GM19397 (cell line): ENCODE data around the gene KAT5.
"Not testable (repeated sequence)": the region's sequence is repeated elsewhere in the genome, so short reads cannot be mapped to it uniquely, and the experiment has no call there.

Experiments used
- ATAC-seq: cut with Tn5 transposase; IDR thresholded peaks from one replicate; pipeline ENCODE4 v1.9.1; 2021; ENCODE audit warnings: mild to moderate bottlenecking, moderate library complexity; ENCODE audit not compliant: unreplicated experiment

KAT5 gene

GRCh38 chr11:65708451-65708850 is 3.6 kb upstream of the KAT5 start:
- no peak for ATAC-seq

DNA sequence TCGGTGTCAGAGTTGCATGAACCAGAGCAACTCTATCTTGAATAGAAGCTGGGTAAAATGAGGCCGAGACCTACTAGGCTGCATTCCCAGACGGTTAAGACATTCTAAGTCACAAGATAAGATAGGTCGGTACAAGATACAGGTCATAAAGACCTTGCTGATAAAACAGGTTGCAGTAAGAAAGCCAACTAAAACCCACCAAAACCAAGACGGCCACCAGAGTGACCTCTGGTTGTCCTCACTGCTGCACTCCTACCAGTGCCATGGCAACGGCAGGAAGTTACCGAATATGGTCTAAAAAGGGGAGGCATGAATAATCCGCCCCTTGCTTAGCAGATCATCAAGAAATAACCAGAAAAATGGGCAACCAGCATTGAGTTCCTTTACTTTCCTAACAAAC is 2.4 kb upstream of the KAT5 start:
- ATAC-seq = no peak

DNA sequence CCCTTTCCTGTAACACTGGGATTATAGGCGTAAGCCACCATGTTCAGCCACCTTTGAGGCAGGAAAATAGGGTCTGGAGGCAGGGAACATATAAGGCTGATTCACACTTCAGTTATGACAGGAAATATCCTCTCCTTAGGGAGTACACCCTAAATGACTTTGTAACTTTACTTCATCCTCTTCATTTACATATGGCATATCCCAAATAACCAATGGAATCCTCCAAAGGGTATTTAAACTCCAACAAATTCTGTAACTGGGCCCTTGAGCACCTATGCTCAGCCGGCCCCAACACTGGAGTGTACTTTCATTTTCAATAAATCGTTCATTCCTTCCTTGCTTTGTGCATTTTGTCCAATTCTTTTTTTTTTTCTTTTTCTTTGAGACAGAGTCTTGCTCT is 1.6 kb upstream of the KAT5 start:
- ATAC-seq = no peak

DNA sequence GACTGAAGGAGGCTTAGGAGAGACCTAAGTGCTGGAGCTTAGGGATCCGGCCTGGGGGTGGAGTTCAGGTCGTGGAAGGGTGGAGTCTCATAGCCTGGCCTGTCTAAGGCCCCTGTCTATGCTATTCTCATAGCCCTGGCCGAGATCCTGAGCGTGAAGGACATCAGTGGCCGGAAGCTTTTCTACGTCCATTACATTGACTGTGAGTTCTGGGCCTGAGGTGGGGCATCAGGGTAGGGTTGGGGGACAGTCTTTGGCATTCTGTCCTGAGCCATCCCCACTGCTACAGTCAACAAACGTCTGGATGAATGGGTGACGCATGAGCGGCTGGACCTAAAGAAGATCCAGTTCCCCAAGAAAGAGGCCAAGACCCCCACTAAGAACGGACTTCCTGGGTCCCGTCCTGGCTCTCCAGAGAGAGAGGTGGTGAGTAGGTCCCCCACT is 603 bp downstream of the KAT5 start:
- ATAC-seq = peak; percentile 25

- no peak for ATAC-seq
Observed at GRCh38 chr11:65713212-65713969, 1.3 kb downstream of the KAT5 start.

- ATAC-seq = no peak
Observed at GRCh38 chr11:65714433-65714832, 2.4 kb downstream of the KAT5 start.

DNA sequence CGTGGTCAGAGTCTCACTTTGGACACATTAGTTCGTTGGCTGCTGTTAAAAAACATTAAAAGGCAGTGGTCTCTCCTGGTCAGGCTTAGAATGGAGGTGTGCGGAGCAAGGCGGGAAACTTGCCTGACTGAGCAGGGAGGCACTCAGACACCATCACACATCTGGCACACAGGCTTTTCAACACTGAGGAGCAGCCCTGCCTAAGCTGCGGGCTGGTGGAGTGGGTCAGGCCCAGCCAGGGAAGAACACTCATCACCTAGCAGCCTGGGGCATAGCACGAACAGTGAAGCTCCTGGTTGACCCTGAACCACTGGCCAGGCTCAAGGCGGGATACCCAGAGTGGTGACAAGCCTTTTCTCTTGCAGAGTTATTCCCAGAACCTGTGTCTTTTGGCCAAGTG is 4.2 kb downstream of the KAT5 start:
- ATAC-seq = no peak

DNA sequence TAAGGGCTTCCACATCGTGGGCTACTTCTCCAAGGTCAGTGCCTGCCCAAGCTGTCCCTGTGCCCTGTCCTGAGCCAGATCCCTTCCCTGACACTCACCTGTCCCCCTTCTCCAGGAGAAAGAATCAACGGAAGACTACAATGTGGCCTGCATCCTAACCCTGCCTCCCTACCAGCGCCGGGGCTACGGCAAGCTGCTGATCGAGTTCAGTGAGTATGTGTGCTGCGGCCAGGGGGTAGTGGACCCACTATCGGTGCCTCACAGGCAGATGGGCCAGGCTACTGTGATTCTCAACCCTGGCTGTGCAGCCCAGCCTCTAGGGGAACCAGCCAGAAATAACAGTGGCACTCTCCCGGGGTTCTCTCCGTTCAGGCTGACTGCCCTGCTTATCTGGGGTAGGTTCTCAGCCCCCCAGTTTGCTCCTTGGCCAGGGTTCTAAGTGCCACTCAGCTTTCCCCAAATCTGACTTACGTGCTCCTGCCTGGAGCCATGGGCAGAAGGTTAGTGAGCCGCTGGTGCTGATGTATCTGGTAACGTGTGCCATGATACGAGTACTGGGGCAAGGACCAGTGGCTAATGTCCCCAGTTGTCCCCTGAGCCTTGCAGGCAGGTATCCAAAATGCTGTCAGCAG is 4.8 kb downstream of the KAT5 start:
- ATAC-seq = no peak

GRCh38 chr11:65717906-65718305 is 5.9 kb downstream of the KAT5 start:
- no peak for ATAC-seq

GRCh38 chr11:65718531-65718930 is 6.5 kb downstream of the KAT5 start:
- no peak for ATAC-seq

DNA sequence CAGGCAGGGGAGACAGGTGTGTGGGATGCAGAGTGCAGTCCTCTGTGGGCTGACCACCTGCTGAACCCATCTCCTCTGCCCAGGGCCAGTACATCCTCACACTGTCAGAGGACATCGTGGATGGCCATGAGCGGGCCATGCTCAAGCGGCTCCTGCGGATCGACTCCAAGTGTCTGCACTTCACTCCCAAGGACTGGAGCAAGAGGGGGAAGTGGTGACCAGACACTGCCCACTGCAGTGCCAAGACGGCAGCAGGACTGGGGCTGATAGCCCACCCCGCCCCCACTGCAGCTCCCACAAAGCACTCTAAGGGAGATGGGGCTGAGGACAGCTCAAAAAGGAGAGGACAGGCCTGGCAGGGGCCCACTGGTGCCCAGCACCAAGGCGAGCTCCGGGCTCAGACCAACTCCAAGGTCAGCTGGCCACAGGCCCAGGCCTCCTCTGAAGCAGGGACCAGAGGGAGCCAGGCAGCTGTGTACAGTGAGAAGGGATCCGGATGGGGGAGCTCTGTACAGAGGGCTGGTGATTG is 7.0 kb downstream of the KAT5 start:
- ATAC-seq = no peak

DNA sequence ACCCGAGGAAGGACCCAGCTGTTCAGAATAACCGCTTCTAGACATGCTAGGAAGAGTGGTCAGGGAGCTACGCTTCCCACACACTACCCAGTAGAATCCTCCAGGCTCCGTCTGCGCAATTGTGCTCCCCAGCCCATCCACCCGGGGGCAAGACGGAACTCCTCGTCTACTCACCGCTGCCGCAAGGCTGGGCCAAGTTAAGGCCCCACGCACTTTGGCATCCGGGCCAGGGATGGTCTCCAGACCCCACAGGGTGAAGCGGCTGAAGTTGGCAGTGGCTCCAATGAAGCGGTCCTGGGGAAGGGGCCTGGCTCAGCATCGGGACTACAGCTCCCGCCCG is 7.8 kb downstream of the KAT5 start:
- peak; percentile 16 for ATAC-seq

DNA sequence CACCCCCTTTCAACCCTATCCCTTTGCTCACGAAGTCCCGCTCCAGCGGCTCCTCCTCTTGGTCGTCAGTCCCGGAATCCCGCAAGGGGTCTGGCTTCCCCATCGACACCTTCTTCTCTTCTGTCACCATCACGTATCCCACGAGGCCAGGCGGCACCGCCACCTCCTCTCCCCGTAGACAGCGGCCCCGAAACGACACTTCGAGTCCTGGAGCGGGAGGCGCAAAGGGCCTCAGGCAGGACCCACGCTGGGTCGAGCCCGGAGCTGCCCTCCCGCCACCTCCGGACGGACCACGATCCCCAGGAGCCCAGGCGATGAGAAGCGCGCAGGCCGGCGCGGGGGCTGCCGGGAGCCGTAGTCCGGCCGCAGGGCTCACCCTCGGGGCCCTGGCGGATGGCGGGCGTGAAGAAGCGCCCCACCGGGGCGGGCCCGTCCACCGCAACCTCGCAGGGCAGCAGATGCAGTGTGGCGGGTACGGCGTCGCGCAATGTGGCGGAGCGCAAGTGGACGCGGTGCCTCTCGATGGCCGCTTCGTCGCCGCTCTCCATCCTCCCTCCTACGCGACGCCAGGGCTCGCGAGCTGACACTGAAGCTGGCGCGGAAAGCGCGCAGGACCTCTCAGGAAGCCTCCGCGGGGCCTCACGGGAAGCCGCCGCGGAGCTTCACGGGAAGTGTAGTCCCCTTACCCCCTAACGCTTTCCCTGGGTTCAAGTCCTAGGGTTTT is 8.3 kb downstream of the KAT5 start, which contains the start of gene RNASEH2C:
Gene RNASEH2C, minus strand, starts transcription at position 588 of the 724 bp plus-strand sequence. Its CDS starts 40 bp downstream, at position 548.
- ATAC-seq = peak; percentile 72

DNA sequence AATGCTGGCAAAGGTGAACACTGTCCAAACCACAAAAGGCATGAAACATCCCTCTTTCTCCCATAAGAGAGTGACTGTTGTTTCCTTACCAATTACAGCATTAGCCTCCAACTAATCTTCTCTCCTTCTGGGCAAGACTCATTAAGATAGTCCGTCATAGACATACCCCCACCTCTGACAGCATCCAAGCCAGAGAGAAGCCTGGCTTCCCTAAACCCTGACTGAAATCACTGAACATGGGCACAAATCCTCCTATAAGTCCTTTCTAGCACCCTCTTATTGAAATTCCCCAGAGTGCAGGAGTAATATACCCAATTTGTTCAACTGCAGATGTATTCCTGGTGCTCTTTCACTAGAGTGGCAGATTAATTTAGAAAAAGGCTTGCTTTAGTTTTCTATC is 10.2 kb downstream of the KAT5 start:
- no peak for ATAC-seq

DNA sequence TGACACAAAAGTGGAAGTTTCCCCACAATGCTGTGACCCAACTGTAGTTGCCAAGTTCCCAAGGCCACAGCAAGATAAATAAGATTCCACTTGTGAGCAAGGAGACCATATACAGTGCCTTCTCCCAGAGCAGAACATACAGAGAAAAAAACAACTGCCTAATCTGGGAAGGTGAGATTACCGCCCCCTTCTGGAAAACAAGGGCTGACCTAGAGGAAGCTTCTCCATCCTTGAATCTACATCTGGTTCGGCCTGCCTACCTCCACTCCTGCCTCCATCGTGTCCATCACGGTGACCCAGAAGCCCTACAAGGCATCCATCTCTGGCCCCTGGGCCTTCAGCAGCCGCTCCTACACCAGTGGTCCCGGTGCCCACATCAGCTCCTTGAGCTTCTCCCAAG is 14.6 kb downstream of the KAT5 start:
- ATAC-seq = no peak

DNA sequence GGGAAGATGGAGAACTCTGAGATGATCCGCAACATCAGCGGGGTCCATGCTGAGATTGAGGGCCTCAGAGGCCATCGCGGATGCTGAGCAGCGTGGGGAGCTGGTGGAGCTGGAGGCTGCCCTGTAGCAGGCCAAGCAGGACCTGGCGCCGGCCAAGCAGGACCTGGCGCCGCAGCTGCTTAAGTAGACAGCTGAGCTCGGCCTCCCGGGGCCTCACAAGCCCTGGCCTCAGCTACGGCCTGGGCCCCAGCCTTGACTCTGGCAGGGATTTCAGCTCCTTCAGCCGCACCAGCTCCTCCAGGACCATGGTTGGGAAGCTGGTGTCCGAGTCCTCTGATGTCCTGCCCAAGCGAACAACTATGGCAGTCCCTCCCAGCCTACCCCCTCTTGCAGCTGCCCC is 15.8 kb downstream of the KAT5 start:
- ATAC-seq = no peak

DNA sequence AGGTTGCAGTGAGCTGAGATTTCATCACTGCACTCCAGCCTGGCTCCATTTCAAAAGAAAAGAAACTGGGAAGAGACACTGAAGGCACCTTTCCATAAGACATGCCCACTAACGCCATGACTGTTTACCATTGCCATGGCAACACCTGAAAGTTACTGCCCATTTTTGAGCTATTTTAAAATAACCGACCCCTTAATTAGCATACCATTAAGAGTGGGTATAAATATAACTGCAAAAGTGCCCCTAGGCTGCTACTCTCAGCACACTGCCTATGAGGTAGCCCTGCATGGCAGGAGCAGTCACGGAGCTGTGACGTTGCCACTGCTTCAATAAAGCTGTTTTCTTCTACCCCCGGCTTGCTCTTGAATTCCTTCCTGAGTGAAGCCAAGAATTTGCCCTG is 18.4 kb downstream of the KAT5 start:
- ATAC-seq = no peak

DNA sequence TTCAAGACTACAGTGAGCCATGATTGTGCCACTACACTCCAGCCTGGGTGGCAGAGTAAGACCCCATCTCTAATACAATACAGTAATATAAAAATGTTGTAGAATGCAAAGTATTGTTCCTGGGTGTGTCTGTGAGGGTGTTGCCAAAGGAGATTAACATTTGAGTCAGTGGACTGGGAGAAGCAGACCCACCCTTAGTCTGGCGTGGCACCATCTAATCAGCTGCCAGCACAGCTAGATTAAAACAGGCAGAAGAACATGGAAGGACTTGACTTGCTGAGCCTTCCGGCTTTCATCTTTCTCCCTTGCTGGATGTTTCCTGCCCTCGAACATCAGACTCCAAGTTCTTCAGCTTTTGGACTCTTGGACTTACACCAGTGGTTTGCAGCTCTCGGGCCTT is 23.1 kb downstream of the KAT5 start:
- ATAC-seq = not testable (repeated sequence)

DNA sequence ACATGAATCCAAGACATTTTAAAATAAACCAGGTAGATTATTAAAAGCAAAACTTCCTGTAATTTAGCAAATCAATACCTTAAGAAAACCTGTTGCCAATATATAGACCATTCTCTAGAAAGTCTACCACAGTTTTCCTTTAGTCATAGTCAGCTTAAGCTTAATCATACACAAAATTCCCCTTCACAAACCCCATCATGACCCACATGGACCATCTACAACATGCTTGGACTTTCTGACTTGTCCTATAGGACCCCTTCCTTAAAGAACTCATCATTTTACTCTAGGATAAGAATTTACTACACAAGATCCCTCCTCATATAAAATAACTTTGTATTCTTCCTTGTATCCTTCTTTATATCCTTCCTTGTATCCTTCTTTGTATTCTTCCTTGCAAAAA is 24.8 kb downstream of the KAT5 start:
- no peak for ATAC-seq

DNA sequence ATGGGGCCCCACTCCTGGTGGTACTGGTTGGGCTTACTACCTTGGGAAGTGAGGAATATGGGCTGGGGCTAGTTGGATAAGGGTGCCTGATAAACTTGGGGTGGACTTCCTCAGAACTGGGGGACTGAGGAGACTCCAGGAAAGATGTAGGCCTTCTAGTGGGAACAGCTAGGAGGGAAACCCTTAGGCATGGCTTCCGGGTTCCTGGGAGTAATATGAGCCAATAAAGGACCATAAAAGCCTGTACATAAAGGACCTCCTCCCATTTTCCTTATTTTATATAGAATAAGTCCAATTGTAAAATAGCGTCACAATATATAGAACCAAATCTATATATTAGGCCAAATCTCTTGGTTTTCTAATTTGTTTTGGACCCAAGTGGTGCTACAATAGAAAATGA is 27.0 kb downstream of the KAT5 start:
- no peak for ATAC-seq

- ATAC-seq = no peak
Observed at GRCh38 chr11:65741185-65741584, 29.1 kb downstream of the KAT5 start.

DNA sequence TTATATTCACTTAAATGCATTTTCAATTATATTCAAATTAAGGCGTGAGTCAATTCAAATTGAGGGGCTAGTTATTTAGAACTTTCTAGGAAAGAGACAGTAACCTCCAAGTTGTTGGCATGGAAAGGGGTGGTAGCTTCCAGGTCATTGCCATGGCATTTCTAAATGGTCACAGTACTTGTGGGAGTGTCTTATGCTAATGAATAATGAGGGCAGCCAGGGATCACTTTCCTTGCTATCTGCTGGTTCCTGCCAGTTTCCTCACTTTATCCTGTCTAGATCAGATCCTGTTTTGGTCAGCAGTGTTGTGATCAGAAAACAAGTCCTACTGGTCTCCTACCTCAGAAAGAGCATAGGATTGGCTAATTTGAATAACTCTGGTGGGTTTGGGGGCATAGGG is 30.3 kb downstream of the KAT5 start:
- ATAC-seq = no peak
